HG03571 (cell line): ENCODE results near the gene NTMT2.
"Not testable (repeated sequence)": the region's sequence is repeated elsewhere in the genome, so short reads cannot be mapped to it uniquely, and the experiment has no call there.

ENCODE experiments used
- ATAC-seq: cut with Tn5 transposase; IDR thresholded peaks from one replicate; pipeline ENCODE4 v1.9.1; 2021; ENCODE audit not compliant: unreplicated experiment

The NTMT2 gene

DNA sequence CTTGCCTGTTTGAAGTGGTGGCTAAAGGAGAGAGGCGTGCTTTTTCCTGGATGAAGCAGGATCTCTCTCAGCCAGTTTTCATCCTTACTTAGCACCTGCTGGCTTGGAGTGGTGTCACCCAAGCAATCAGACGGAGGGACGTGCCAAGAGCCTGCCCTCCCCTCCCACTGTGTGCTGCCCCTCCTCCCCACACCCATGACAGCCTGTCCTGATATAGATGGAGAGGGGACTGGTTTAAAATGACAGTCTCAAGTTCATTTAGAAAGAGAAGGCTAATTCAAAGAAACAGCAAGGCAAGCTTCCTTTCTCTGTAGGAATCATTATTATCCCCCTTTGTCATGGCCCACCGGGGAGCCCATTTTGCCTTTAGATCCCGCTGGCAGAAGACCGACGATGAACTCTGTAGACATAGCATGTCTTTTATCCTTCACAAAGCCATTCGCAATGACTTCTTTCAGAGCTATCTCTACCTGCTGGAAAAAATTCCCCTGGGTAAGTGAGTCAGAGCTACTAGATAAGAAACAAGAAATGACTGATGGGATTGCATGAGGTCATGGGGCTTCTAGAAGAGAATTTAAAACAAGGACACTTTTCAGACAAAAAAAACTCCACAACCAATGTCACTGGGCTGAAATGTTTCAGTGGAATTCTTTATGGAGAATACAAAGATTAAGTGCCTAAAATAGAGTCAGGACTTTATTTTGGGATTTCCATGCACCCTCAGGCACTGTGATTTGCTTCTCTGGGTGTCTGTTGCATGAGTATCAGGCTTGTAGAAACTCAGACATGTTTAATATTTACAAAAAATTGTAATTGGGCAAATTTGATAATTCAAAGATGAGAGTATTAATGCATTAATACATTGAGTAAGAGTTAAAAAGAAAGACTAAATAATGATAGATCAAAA, at the start of gene NTMT2:
NTMT2 (plus strand) TSS at position 190 of the 907 bp plus-strand sequence; CDS start at position 339, 149 bp downstream.
- no peak for ATAC-seq

- ATAC-seq: no peak
Observed at GRCh38 chr1:170095976-170096748, 49.6 kb upstream of the NTMT2 start.

- ATAC-seq: no peak
Observed at GRCh38 chr1:170096806-170097340, 48.9 kb upstream of the NTMT2 start.

- ATAC-seq: no peak
Observed at GRCh38 chr1:170097449-170097948, 48.3 kb upstream of the NTMT2 start.

GRCh38 chr1:170113140-170113539, 32.6 kb upstream of the NTMT2 start:
- ATAC-seq: not testable (repeated sequence)

DNA sequence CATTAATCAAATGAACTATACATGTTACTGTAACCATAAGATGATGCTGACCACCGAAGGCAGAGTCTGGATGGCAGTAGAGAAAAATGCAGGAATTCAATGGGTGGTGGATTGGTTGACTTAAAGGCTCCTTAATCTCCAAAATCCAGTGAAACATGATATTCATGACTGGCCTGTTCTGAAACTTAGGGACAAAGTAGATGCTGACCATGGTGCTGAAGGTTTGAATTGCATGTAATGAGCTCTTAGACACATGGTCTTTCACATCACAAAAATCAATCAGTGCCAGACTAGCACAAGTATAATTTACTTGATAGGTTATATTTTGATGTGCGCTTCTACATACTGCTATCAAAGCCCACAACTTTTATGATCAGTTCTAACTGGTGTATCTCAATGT, 30.9 kb upstream of the NTMT2 start:
- no peak for ATAC-seq

- ATAC-seq: no peak
Observed at GRCh38 chr1:170122366-170122765, 23.4 kb upstream of the NTMT2 start.

DNA sequence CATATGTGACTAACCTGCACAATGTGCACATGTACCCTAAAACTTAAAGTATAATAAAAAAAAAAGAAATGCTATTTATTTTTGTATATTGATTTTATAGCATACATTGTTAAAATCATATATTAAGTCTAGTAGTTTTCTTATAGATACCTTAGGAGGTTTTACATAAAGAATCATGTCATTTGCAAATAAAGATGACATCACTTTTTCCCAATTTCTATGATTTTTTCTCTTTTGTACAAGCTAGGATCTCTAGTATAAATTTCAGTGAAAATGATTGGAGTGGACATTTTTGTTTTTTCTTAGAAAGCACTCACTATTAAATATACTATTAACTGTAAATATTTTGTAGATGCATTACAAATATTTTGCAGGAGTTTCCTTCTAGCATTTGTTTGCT, 20.5 kb upstream of the NTMT2 start:
- ATAC-seq: no peak

DNA sequence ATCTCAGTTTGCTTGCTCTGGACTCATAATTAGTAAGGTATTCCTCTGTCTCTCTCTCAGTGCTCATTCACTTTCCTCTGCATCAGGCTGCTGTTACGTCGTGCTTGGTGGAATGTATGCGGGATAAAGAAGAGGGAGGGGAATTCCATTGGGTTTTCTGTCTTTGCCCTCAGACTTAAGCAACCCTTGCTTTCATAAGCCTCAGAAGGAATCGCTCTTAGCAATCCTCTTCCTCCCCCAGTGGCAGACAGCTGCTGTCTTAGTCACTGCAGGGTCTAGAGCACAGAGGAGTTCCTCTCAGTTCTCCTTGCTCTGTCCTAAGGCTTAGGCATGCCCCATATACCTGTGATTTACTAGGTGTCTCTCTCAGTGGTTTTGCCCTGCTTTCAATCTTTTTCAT, 19.1 kb upstream of the NTMT2 start:
- peak; percentile 88 for ATAC-seq

GRCh38 chr1:170131450-170131849, 14.3 kb upstream of the NTMT2 start:
- no peak for ATAC-seq

- no peak for ATAC-seq
Observed at GRCh38 chr1:170131984-170132383, 13.8 kb upstream of the NTMT2 start.

DNA sequence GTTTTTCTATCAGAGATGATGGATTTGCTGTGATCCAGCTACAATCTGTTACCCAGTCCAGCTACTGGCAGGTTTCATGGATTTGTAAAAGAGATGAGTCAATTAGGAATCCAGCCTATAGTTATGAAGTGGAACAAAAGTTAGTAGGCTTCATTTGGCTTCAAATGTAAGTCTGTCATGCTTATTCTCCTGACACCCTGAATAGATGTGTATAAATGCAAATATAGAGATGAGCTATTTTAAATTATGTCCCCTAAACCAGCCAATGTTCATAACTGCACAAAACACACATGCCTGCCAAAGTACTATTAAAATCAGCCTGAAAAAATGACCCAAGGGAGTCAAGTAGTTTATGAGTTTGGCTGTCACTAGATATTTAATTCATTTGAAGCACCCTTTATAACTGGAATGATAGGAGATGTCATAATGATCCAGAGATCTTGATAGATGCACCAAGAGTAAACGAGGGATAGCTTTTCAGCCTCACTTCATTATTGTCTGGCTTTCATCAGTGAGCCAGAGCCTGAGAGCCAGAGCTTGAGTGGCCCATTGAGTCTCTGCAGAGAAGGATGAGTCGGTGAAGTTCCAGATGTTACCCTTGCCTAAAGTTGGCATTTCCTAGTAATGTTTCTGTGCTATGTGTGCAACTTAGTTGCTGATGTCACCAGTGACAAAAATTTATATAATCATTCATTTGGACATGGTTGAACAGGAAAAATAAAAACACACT, 11.8 kb upstream of the NTMT2 start:
- ATAC-seq: no peak

GRCh38 chr1:170134521-170134920, 11.2 kb upstream of the NTMT2 start:
- ATAC-seq: no peak

DNA sequence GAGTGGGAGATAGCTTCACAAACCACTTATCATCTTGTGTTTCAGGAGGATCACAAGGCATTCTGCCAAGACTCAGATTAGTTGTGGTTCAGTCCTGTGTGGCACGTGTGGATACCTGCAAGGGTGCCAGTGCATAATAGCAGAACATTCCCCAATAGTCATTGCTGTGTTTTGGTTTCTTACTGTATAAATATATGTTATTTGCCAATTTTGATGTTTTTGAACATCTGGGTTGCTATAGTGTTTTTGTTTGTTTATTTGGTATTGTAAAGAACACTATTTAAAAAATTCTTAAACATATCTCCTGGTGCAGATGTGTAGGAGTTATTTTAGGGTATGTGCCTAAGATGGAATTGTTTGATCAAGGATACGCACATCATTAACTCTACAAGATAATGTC, 5.4 kb upstream of the NTMT2 start:
- ATAC-seq: no peak

DNA sequence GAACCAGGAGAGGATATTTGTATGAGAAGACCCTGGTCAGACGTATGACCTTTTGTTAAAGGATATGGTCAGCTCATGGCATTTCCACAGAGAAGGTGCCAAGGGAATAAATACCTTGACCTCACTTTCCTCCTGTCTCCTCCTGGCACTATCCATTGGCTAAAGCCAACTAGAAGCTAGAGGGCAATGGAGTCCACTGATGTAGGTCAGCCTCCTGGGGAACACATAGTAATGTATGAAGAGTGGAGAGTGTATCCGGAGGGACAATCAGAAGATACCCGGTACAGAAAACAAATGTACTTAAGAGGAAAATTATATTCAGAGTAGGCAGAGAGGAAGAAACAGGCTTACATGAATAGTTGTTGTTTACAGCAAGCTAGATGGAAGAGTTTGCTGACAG, 698 bp upstream of the NTMT2 start:
- no peak for ATAC-seq

GRCh38 chr1:170146720-170147263, 1.0 kb downstream of the NTMT2 start:
- no peak for ATAC-seq

GRCh38 chr1:170149241-170149640, 3.5 kb downstream of the NTMT2 start:
- no peak for ATAC-seq

DNA sequence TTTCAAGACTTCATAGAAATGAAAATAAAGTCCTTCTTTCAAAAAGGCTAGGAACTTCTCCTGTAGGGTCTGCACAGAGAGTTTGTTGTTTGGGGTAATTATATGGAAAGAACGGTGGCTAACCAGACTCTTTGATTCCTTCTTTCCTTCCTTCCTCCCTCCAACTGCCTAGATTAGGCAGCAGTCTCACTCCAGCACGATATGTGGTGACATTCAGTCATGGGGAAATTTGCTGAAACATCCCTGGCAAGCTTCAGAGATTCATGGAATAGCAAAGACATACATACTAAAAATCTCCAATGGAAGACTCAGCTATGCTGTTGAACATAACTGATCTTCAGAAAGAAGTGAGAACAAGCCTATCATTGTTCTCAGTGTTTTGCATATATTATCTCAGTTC, 4.3 kb downstream of the NTMT2 start:
- no peak for ATAC-seq

- ATAC-seq: no peak
Observed at GRCh38 chr1:170150921-170151320, 5.2 kb downstream of the NTMT2 start.

- no peak for ATAC-seq
Observed at GRCh38 chr1:170153417-170153816, 7.7 kb downstream of the NTMT2 start.

DNA sequence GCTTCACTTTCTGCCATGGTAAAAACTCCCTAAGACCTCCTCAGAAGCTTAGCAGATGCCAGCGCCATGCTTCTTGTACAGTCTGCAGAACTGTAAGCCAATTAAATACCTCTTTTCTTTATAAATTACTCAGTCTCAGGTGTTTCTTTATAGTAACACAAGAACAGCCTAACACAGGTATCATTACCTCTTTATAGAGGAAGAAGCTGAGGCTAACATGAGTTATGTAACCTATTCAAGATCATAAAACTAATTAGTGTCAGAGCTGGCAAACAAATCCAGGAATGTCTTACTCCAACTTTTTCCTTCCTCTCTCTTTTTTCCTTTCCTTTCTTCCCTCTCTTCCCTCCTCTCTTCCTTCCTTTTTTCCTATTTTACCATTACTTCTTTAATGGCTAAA, 9.3 kb downstream of the NTMT2 start:
- no peak for ATAC-seq
